ENCODE data around the gene POLR2A.

POLR2A gene

DNA sequence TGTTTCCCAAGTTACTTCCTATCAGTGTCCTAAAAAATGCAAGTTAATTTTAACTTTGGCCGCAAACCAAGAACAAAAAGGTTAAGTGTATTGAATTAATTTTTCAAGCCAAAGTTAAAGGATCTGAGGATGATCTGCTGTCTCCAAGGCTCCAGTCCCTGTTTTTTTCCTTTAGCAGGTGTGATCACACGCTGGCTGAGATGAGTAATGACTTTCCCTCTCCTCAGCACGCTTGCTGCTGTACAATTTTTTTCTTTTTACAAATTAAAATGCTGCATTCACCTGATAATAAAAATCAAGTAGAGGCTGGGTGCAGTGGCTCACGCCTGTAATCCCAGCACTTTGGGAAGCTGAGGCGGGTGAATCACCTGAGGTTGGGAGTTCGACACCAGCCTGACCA, 60.7 kb downstream of the POLR2A start:
- Histone ChIP-seq H3K9me3 (ENCODE audit: control insufficient read depth, insufficient read depth, low read depth, low read length) (no peaks in the 10 kb centered on the region), H3K36me3 (ENCODE audit: control insufficient read depth, insufficient read depth, low read length) (no peaks in the 10 kb centered on the region), H3K4me3 (ENCODE audit: low read depth, low read length) (no peak overlapping the region), H3K9ac (ENCODE audit: low read length) (no peak overlapping the region), H3K27ac (ENCODE audit: low read depth, low read length) (no peak overlapping the region), H3K27me3 (ENCODE audit: control insufficient read depth, insufficient read depth, low read length) (peaks cover 13% of the 10 kb centered on the region; the same call in 1 of the 2 replicates), H3K4me1 (ENCODE audit: control insufficient read depth, insufficient read depth, low read length) (peaks cover 6% of the 10 kb centered on the region; the same call in 1 of the 2 replicates)

DNA sequence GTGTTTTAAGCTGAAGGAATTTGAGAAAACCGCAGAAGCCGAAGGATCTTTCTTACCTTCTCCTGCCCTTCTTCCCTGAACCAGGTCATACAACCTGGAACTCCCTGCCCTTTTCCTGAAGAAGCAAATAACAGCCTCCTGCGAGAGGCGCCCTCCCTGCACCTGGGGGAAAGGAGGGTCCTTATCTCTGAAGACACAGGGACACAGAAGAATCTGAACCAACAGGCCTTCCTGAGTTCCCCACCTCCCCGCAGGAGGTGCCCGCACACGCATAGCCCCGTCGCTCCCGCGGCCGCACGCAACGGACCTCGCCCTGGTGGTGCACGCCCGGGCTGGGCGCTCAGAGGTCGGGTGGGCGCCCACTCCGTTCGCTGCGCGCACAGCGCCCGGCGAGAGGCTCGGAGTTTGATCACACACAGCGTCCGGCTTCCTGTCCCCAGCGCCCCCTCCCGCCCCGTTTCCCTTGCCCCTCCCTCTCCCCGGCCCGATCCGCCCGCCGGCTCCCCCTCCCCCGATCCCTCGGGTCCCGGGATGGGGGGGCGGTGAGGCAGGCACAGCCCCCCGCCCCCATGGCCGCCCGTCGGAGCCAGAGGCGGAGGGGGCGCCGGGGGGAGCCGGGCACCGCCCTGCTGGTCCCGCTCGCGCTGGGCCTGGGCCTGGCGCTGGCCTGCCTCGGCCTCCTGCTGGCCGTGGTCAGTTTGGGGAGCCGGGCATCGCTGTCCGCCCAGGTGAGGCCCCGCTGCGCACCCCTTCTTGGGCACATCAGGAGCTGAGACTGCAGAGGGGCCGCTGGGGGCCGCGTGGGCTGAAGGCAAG, 64.6 kb downstream of the POLR2A start, which contains the start of gene TNFSF12:
Gene TNFSF12 (plus strand): TSS at position 474 of the 816 bp plus-strand sequence. CDS start 96 bp downstream, at position 570.
- Histone ChIP-seq H3K27me3 (ENCODE audit: control insufficient read depth, insufficient read depth, low read length) (no peaks in the 10 kb centered on the region), H3K4me1 (ENCODE audit: control insufficient read depth, insufficient read depth, low read length) (peaks cover 6% of the 10 kb centered on the region; the same call in 1 of the 2 replicates), H3K9me3 (ENCODE audit: control insufficient read depth, insufficient read depth, low read depth, low read length) (no peaks in the 10 kb centered on the region), H3K9ac (ENCODE audit: low read length) (peak within 1 kb of the TSS; percentile 44), H3K4me3 (ENCODE audit: low read depth, low read length) (peak within 1 kb of the TSS; percentile 85), H3K36me3 (ENCODE audit: control insufficient read depth, insufficient read depth, low read length) (no peaks in the 10 kb centered on the region), H3K27ac (ENCODE audit: low read depth, low read length) (no peak within 1 kb of the TSS)
